Suprapubic skin (tissue), 4 donors: ENCODE data around the gene LY6G6D. TPM values are rescaled to one million over a fixed set of nuclear protein-coding genes. Genes with fewer than 3 reads are reported as not detected.
A peak's percentile ranks its signal among the peaks of the same experiment; 100 is the strongest.

Experiments
- DNase-seq, 2 donors: peaks; one replicate each; pipeline ENCODE4 v3.0.0-alpha.2; 2019; ENCODE audit warnings: low spot score in 2 of 2
- H3K27ac ChIP-seq: fragments of 200-600 bp; sonication (generic); one replicate; pipeline ENCODE4 v1.5.1; 2019
- H3K27me3 ChIP-seq: fragments of 200-600 bp; sonication (generic); one replicate; pipeline ENCODE4 v1.5.1; 2019
- H3K36me3 ChIP-seq: fragments of 200-600 bp; sonication (generic); one replicate; pipeline ENCODE4 v1.5.1; 2019
- H3K4me1 ChIP-seq: fragments of 200-600 bp; sonication (generic); one replicate; pipeline ENCODE4 v1.5.1; 2019
- H3K4me3 ChIP-seq: fragments of 200-600 bp; sonication (generic); one replicate; pipeline ENCODE4 v1.5.1; 2019; ENCODE audit warnings: mild to moderate bottlenecking
- H3K9me3 ChIP-seq: fragments of 200-600 bp; sonication (generic); one replicate; pipeline ENCODE4 v1.5.1; 2019
- EP300 ChIP-seq: sonication (generic); formaldehyde crosslinking; IDR thresholded peaks from one replicate; pipeline ENCODE4 v1.6.1; 2017; ENCODE audit warnings: antibody characterized with exemption
- POLR2A ChIP-seq, 2 donors: fragments of 450-650 bp; IDR thresholded peaks; one replicate each; pipeline ENCODE4 v1.6.1; 2017; ENCODE audit warnings: antibody characterized with exemption in 2 of 2, mild to moderate bottlenecking in 2 of 2, moderate library complexity in 2 of 2
- POLR2AphosphoS5 ChIP-seq, 3 donors: sonication (generic); formaldehyde crosslinking; IDR thresholded peaks; one replicate each; pipeline ENCODE4 v1.6.1; 2017; ENCODE audit warnings: antibody characterized with exemption in 3 of 3
- WGBS: methylation state at CpG from one replicate; pipeline ENCODE4 v1.1.5; 2018; 5-methylcytosine and 5-hydroxymethylcytosine counted together
- total RNA-seq, 4 donors: library from RNA; depleted of rRNA; stranded (reverse); fragments of >200 nt; gene quantifications; one replicate each; pipeline ENCODE4 v1.1.0, GENCODE V29; 2016
- TF ChIP-seq, protein P1 (sequence below), 2 donors: fragments of 200-600 bp in 1 of 2; fragments of 450-650 bp in 1 of 2; sonication (generic) in 1 of 2; IDR thresholded peaks; one replicate each; pipeline ENCODE4 v1.5.1; 2016 to 2019; ENCODE audit warnings: antibody characterized with exemption in 2 of 2, mild to moderate bottlenecking in 1 of 2, moderate library complexity in 1 of 2

LY6G6D gene
- total RNA-seq, 4 donors from 2014 or later, result 5.5 to 30.8 TPM; not detected in 2

DNA sequence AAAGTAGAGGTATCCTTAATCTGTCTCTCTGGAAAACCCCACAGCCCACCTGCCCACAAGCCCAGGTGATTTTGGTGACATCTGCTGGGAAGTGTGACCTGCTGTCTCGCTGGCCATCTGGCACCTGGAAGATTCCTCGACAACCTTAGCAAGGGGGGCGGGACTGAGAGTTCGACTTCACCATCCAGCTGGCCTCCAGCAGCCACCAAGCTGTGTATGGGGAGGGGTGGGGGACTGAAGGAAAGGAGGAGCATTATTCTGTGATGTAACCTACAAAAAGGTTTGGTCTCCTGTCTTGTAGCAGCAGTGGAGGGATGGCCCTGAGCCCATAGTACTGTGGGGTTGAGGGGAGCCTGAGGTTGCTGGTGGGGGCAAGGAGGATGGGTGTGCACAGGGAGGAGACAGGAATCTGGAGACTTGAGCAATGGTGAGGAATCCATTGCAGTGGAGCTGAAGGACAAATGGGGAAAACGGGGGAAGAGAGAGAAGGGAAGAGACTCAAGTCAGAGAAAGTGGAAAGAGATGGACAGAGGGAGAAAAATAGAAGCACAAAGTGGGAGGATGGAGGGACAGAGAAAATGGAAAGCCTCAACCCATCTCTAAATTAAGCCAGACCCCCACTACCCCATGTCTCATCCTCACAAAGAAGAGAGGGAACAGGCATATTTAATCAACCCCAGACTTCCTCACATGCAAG is 4.5 kb upstream of the LY6G6D start:
- Histone ChIP-seq H3K4me3 (no peak overlapping the region), H3K9me3 (no peaks in the 10 kb centered on the region), H3K36me3 (no peaks in the 10 kb centered on the region), H3K27ac (no peak overlapping the region), H3K27me3 (no peaks in the 10 kb centered on the region), H3K4me1 (peaks cover 52% of the 10 kb centered on the region)
- 69% methylated on average over 4 of the region's 5 CpGs for WGBS
- DNase-seq, result no peak
- TF ChIP-seq, protein P1, sequence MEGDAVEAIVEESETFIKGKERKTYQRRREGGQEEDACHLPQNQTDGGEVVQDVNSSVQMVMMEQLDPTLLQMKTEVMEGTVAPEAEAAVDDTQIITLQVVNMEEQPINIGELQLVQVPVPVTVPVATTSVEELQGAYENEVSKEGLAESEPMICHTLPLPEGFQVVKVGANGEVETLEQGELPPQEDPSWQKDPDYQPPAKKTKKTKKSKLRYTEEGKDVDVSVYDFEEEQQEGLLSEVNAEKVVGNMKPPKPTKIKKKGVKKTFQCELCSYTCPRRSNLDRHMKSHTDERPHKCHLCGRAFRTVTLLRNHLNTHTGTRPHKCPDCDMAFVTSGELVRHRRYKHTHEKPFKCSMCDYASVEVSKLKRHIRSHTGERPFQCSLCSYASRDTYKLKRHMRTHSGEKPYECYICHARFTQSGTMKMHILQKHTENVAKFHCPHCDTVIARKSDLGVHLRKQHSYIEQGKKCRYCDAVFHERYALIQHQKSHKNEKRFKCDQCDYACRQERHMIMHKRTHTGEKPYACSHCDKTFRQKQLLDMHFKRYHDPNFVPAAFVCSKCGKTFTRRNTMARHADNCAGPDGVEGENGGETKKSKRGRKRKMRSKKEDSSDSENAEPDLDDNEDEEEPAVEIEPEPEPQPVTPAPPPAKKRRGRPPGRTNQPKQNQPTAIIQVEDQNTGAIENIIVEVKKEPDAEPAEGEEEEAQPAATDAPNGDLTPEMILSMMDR (IDR thresholded peaks at IDR 0.05), result no peak
- TF ChIP-seq POLR2A (IDR thresholded peaks at IDR 0.05) (no peak), POLR2AphosphoS5 (IDR thresholded peaks at IDR 0.05) (no peak), EP300 (no peak)

- Histone ChIP-seq H3K27me3 (no peaks in the 10 kb centered on the region), H3K9me3 (no peaks in the 10 kb centered on the region), H3K4me3 (no peak overlapping the region), H3K4me1 (peaks cover 53% of the 10 kb centered on the region), H3K36me3 (no peaks in the 10 kb centered on the region), H3K27ac (no peak overlapping the region)
- 30% methylated on average over 8 of the region's 8 CpGs for WGBS
- no peak for DNase-seq
- TF ChIP-seq POLR2AphosphoS5 (IDR thresholded peaks at IDR 0.05) (no peak), EP300 (no peak), POLR2A (IDR thresholded peaks at IDR 0.05) (no peak)
- TF ChIP-seq, protein P1 (IDR thresholded peaks at IDR 0.05), result no peak
Measured at GRCh38 chr6:31711233-31711632, 3.9 kb upstream of the LY6G6D start.

DNA sequence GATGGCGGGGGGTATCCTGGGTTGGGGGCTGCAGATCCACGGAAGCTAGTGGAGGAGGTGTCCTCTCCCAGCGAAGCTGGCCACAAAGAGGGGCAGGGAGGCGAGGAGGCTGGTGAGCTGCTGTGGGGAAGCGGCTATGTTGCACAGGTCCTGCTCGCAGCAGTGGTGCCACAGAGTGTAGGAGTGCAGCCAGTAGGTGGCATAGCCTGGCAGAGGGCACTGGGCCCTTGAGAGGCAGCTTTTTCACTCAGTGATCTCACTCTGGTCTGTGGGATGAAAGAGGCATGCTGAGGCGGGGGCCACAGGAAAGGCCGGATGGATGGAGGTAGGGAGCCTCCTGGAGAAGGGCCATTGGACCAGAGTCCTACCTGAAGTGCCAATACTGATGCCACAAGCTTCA is 2.9 kb upstream of the LY6G6D start:
- TF ChIP-seq EP300 (no peak), POLR2AphosphoS5 (IDR thresholded peaks at IDR 0.05) (no peak), POLR2A (IDR thresholded peaks at IDR 0.05) (no peak)
- TF ChIP-seq, protein P1 (IDR thresholded peaks at IDR 0.05), result peak in 1 of 2 donors; percentile 44
- Histone ChIP-seq H3K4me1 (peaks cover 59% of the 10 kb centered on the region), H3K27ac (peak overlapping the region; percentile 9), H3K4me3 (no peak overlapping the region), H3K9me3 (no peaks in the 10 kb centered on the region), H3K27me3 (no peaks in the 10 kb centered on the region), H3K36me3 (no peaks in the 10 kb centered on the region)
- 66% methylated on average over 8 of the region's 8 CpGs for WGBS
- no peak for DNase-seq

- H3K9me3 ChIP-seq, result no peaks in the 10 kb centered on the region
- 51% methylated on average over 4 of the region's 4 CpGs for WGBS
- H3K27me3 ChIP-seq, result no peaks in the 10 kb centered on the region
- no peak for DNase-seq
- no peak overlapping the region for H3K4me3 ChIP-seq
- H3K4me1 ChIP-seq, result peaks cover 70% of the 10 kb centered on the region
- peak overlapping the region; percentile 45 for H3K27ac ChIP-seq
- TF ChIP-seq, protein P1 (IDR thresholded peaks at IDR 0.05), result no peak
- TF ChIP-seq POLR2AphosphoS5 (IDR thresholded peaks at IDR 0.05), result no peak
- TF ChIP-seq POLR2A (IDR thresholded peaks at IDR 0.05), result no peak
- TF ChIP-seq EP300, result no peak
- H3K36me3 ChIP-seq, result no peaks in the 10 kb centered on the region
Measured at GRCh38 chr6:31713465-31713864, 1.7 kb upstream of the LY6G6D start.

- Histone ChIP-seq H3K9me3 (no peaks in the 10 kb centered on the region), H3K27me3 (no peaks in the 10 kb centered on the region), H3K27ac (peak overlapping the region; percentile 45), H3K4me1 (peaks cover 77% of the 10 kb centered on the region), H3K36me3 (no peaks in the 10 kb centered on the region), H3K4me3 (no peak overlapping the region)
- WGBS, result 38% methylated on average over 5 of the region's 5 CpGs
- no peak for TF ChIP-seq POLR2AphosphoS5 (IDR thresholded peaks at IDR 0.05)
- TF ChIP-seq, protein P1 (IDR thresholded peaks at IDR 0.05), result no peak
- no peak for TF ChIP-seq EP300
- no peak for TF ChIP-seq POLR2A (IDR thresholded peaks at IDR 0.05)
- no peak for DNase-seq
Measured at GRCh38 chr6:31713991-31714684, 1.0 kb upstream of the LY6G6D start.
